ENCODE measurements around the gene PAPPA2.
A peak's percentile ranks its signal among the peaks of the same experiment; 100 is the strongest.

PAPPA2 gene

GRCh38 chr1:176809292-176809691 is 346.3 kb downstream of the PAPPA2 start:
- no peak for DNase-seq (ENCODE audit: low spot score)

- no peak for DNase-seq (ENCODE audit: low spot score)
Measured at GRCh38 chr1:176811511-176812288, 348.7 kb downstream of the PAPPA2 start.

- DNase-seq (ENCODE audit: low spot score): no peak
Measured at GRCh38 chr1:176815621-176816020, 352.6 kb downstream of the PAPPA2 start.

- DNase-seq (ENCODE audit: low spot score): no peak
Measured at GRCh38 chr1:176816232-176816631, 353.3 kb downstream of the PAPPA2 start.

- no peak for DNase-seq (ENCODE audit: low spot score)
Measured at GRCh38 chr1:176820391-176821031, 357.5 kb downstream of the PAPPA2 start.

- DNase-seq (ENCODE audit: low spot score): no peak
Measured at GRCh38 chr1:176826265-176826664, 363.3 kb downstream of the PAPPA2 start.

GRCh38 chr1:176829261-176829660 is 366.3 kb downstream of the PAPPA2 start:
- no peak for DNase-seq (ENCODE audit: low spot score)

GRCh38 chr1:176831150-176831549 is 368.2 kb downstream of the PAPPA2 start:
- no peak for DNase-seq (ENCODE audit: low spot score)

GRCh38 chr1:176837708-176838107 is 374.7 kb downstream of the PAPPA2 start:
- no peak for DNase-seq (ENCODE audit: low spot score)

GRCh38 chr1:176838276-176838995 is 375.5 kb downstream of the PAPPA2 start:
- no peak for DNase-seq (ENCODE audit: low spot score)

GRCh38 chr1:176839216-176839615 is 376.2 kb downstream of the PAPPA2 start:
- DNase-seq (ENCODE audit: low spot score): no peak

- DNase-seq (ENCODE audit: low spot score): no peak
Measured at GRCh38 chr1:176841238-176841637, 378.3 kb downstream of the PAPPA2 start.

- peak; percentile 65 for DNase-seq (ENCODE audit: low spot score)
Measured at GRCh38 chr1:176843352-176844297, 380.6 kb downstream of the PAPPA2 start.

- DNase-seq (ENCODE audit: low spot score): no peak
Measured at GRCh38 chr1:176847052-176847451, 384.1 kb downstream of the PAPPA2 start.

- no peak for DNase-seq (ENCODE audit: low spot score)
Measured at GRCh38 chr1:176849281-176849680, 386.3 kb downstream of the PAPPA2 start.

GRCh38 chr1:176850871-176851270 is 387.9 kb downstream of the PAPPA2 start:
- no peak for DNase-seq (ENCODE audit: low spot score)

GRCh38 chr1:176852124-176852523 is 389.1 kb downstream of the PAPPA2 start:
- no peak for DNase-seq (ENCODE audit: low spot score)

GRCh38 chr1:176853503-176853902 is 390.5 kb downstream of the PAPPA2 start:
- DNase-seq (ENCODE audit: low spot score): no peak

GRCh38 chr1:176854121-176854520 is 391.1 kb downstream of the PAPPA2 start:
- DNase-seq (ENCODE audit: low spot score): no peak

- no peak for DNase-seq (ENCODE audit: low spot score)
Measured at GRCh38 chr1:176854758-176855745, 392.1 kb downstream of the PAPPA2 start.

- DNase-seq (ENCODE audit: low spot score): no peak
Measured at GRCh38 chr1:176857632-176858031, 394.7 kb downstream of the PAPPA2 start.
